HL-60 (cell line): ENCODE data around the gene TBC1D20.

Source experiments
- DNase-seq, 2 experiments: peaks; one replicate each; pipeline ENCODE4 v3.0.0-alpha.2; 2010 to 2020; ENCODE audit warnings: low read depth in 1 of 2, low spot score in 1 of 2
- H3K27ac ChIP-seq: fragments of 250-450 bp; sonication (Bioruptor Pico); replicated peaks from 2 replicates; pipeline ENCODE4 v1.5.1; 2020; ENCODE audit warnings: mild to moderate bottlenecking, moderate library complexity
- H3K27me3 ChIP-seq: fragments of 250-450 bp; sonication (Bioruptor Pico); 2 replicates; pipeline ENCODE4 v1.5.1; 2021; ENCODE audit warnings: mild to moderate bottlenecking, moderate library complexity; ENCODE audit not compliant: insufficient read depth, poor library complexity, severe bottlenecking
- H3K4me3 ChIP-seq: replicated peaks from 2 replicates; pipeline ENCODE4 v1.5.1; 2011; ENCODE audit warnings: mild to moderate bottlenecking, control low read depth, low read length; ENCODE audit not compliant: insufficient read depth
- CTCF ChIP-seq: IDR thresholded peaks from one replicate; pipeline ENCODE4 v1.5.1; 2011; ENCODE audit warnings: low read length, control low read depth, inconsistent platforms; ENCODE audit not compliant: insufficient read depth
- GABPA ChIP-seq: IDR thresholded peaks from 2 replicates; pipeline ENCODE4 v1.6.1; 2012; ENCODE audit warnings: low read depth
- POLR2AphosphoS5 ChIP-seq: IDR thresholded peaks from 2 replicates; pipeline ENCODE4 v1.6.1; 2012; ENCODE audit warnings: low read depth
- REST ChIP-seq: IDR thresholded peaks from 2 replicates; pipeline ENCODE4 v1.6.1; 2012; ENCODE audit warnings: low read depth; ENCODE audit not compliant: insufficient replicate concordance
- SPI1 ChIP-seq: IDR thresholded peaks from 2 replicates; pipeline ENCODE4 v1.6.1; 2012; ENCODE audit warnings: low read depth, mild to moderate bottlenecking, borderline replicate concordance

Gene TBC1D20

GRCh38 chr20:419556-420165 is 42.7 kb downstream of the TBC1D20 start:
- no peak overlapping the region for H3K4me3 ChIP-seq
- TF ChIP-seq CTCF (no peak), POLR2AphosphoS5 (no peak), GABPA (no peak), SPI1 (no peak), REST (no peak)
- DNase-seq = no peak
- no peaks in the 10 kb centered on the region for H3K27me3 ChIP-seq
- H3K27ac ChIP-seq = no peak overlapping the region

GRCh38 chr20:418858-419365 is 43.4 kb downstream of the TBC1D20 start:
- Histone ChIP-seq H3K27ac (no peak overlapping the region), H3K4me3 (no peak overlapping the region), H3K27me3 (no peaks in the 10 kb centered on the region)
- TF ChIP-seq REST (no peak), POLR2AphosphoS5 (no peak), SPI1 (no peak), CTCF (no peak), GABPA (no peak)
- no peak for DNase-seq

- TF ChIP-seq REST = no peak
- H3K27ac ChIP-seq = no peak overlapping the region
- no peak for DNase-seq
Observed at GRCh38 chr20:417801-418342, 44.5 kb downstream of the TBC1D20 start.

More at GRCh38 chr20:417801-418342, 44.5 kb downstream of the TBC1D20 start:
- Histone ChIP-seq H3K27me3 (no peaks in the 10 kb centered on the region), H3K4me3 (no peak overlapping the region)
